K562 (cell line): Measurements from ENCODE around the gene KLHL18. TPM values are rescaled to one million over a fixed set of nuclear protein-coding genes. Genes with fewer than 3 reads are reported as not detected.

ENCODE experiments used
- CBX1 ChIP-seq: sonication (generic); IDR thresholded peaks from 2 replicates; pipeline ENCODE4 v1.6.1; 2016; ENCODE audit warnings: antibody characterized with exemption, low read depth, mild to moderate bottlenecking
- ETV1 ChIP-seq: fragments of 450-650 bp; conservative IDR thresholded peaks from 2 replicates; pipeline ENCODE4 v1.6.1; 2016; ENCODE audit warnings: missing genetic modification characterization, control low read depth, low read depth, missing compliant biosample characterization
- ILK ChIP-seq: fragments of 450-650 bp; IDR thresholded peaks from 2 replicates; pipeline ENCODE4 v1.6.1; 2016; ENCODE audit warnings: missing genetic modification characterization, low read depth, mild to moderate bottlenecking, missing compliant biosample characterization, moderate library complexity, borderline replicate concordance
- L3MBTL2 ChIP-seq: fragments of 450-650 bp; IDR thresholded peaks from 2 replicates; pipeline ENCODE4 v1.6.1; 2016; ENCODE audit warnings: mild to moderate bottlenecking, moderate library complexity
- NCOR1 ChIP-seq: fragments of 450-650 bp; IDR thresholded peaks from 2 replicates; pipeline ENCODE4 v1.6.1; 2016; ENCODE audit warnings: mild to moderate bottlenecking, moderate library complexity
- SETDB1 ChIP-seq: IDR thresholded peaks from one replicate; pipeline ENCODE4 v1.6.1; 2012; ENCODE audit warnings: low read length, control low read depth, inconsistent platforms
- SMARCE1 ChIP-seq: fragments of 450-650 bp; IDR thresholded peaks from 2 replicates; pipeline ENCODE4 v1.7.1; 2016; ENCODE audit warnings: mild to moderate bottlenecking
- SRSF3 ChIP-seq: fragments of 200-400 bp; formaldehyde crosslinking; IDR thresholded peaks from 2 replicates; pipeline ENCODE4 v1.6.1; 2016; ENCODE audit warnings: mild to moderate bottlenecking, low read length, moderate library complexity; ENCODE audit not compliant: insufficient read depth
- TGIF2 ChIP-seq: sonication (generic); formaldehyde crosslinking; IDR thresholded peaks from 2 replicates; pipeline ENCODE4 v1.8.1; 2022; ENCODE audit warnings: mild to moderate bottlenecking, missing genetic modification reagents, moderate library complexity
- TRIM28 ChIP-seq: fragments of 450-650 bp; IDR thresholded peaks from 2 replicates; pipeline ENCODE4 v1.6.1; 2017
- YBX1 ChIP-seq: fragments of 450-650 bp; IDR thresholded peaks from 2 replicates; pipeline ENCODE4 v1.7.1; 2016; ENCODE audit warnings: mild to moderate bottlenecking
- polyA plus RNA-seq, 8 experiments: library from polyadenylated mRNA; depleted of rRNA in 4 of 8; stranded (reverse) in 5 of 8; unstranded in 3 of 8; fragments of >200 nt; fragmentation: Nextera tagmentation in 2 of 8; fragmentation: Illumina TruSeq in 1 of 8; extraction: Ambion mirVana in 2 of 8; extraction: Trizol in 1 of 8; gene quantifications; 2 replicates each; pipeline versions ENCODE4 v1.2.1 to v1.2.3, GENCODE V29; 2011 to 2014; ENCODE audit warnings: inconsistent platforms in 1 of 8, missing spikeins in 1 of 8
- total RNA-seq, 7 experiments: library from RNA; depleted of rRNA in 6 of 7; stranded (reverse); fragments of >200 nt in 6 of 7; fragmentation: Illumina TruSeq in 2 of 7; extraction: Trizol in 2 of 7; gene quantifications; 2 replicates each; pipeline versions ENCODE4 v1.2.1 to v1.2.3, GENCODE V29; 2011 to 2021; ENCODE audit warnings: low replicate concordance in 1 of 7
- TF ChIP-seq, protein P1 (sequence below): IDR thresholded peaks from 3 replicates; pipeline ENCODE4 v1.6.1; 2011; ENCODE audit warnings: borderline replicate concordance, mild to moderate bottlenecking, moderate library complexity; ENCODE audit not compliant: insufficient read length; ENCODE audit errors: extremely low read depth
- TF ChIP-seq, protein P2 (sequence below): fragments of 450-650 bp; IDR thresholded peaks from 2 replicates; pipeline ENCODE4 v1.6.1; 2016
- TF ChIP-seq, protein P3 (sequence below): fragments of 450-650 bp; formaldehyde crosslinking; IDR thresholded peaks from 2 replicates; pipeline ENCODE4 v1.4.0; 2020; ENCODE audit warnings: mild to moderate bottlenecking, moderate library complexity
- TF ChIP-seq, protein P4 (sequence below): sonication (generic); formaldehyde crosslinking; IDR thresholded peaks from 2 replicates; pipeline ENCODE4 v1.8.1; 2023; ENCODE audit warnings: mild to moderate bottlenecking, missing genetic modification reagents
- TF ChIP-seq, protein P5 (sequence below): fragments of 250-450 bp; sonication (Bioruptor Pico); IDR thresholded peaks from 2 replicates; pipeline ENCODE4 v1.5.0; 2020; ENCODE audit warnings: mild to moderate bottlenecking, borderline replicate concordance
- TF ChIP-seq, protein P6 (sequence below): sonication (generic); formaldehyde crosslinking; IDR thresholded peaks from 2 replicates; pipeline ENCODE4 v1.8.1; 2023; ENCODE audit warnings: mild to moderate bottlenecking, missing genetic modification reagents, moderate library complexity

The KLHL18 gene
- total and polyA plus RNA-seq, 9 of the 15 experiments (the other 6 are each of a cell fraction or from before 2014, with no cell fraction given): 26.7 to 97.5 (median 48.7) TPM

DNA sequence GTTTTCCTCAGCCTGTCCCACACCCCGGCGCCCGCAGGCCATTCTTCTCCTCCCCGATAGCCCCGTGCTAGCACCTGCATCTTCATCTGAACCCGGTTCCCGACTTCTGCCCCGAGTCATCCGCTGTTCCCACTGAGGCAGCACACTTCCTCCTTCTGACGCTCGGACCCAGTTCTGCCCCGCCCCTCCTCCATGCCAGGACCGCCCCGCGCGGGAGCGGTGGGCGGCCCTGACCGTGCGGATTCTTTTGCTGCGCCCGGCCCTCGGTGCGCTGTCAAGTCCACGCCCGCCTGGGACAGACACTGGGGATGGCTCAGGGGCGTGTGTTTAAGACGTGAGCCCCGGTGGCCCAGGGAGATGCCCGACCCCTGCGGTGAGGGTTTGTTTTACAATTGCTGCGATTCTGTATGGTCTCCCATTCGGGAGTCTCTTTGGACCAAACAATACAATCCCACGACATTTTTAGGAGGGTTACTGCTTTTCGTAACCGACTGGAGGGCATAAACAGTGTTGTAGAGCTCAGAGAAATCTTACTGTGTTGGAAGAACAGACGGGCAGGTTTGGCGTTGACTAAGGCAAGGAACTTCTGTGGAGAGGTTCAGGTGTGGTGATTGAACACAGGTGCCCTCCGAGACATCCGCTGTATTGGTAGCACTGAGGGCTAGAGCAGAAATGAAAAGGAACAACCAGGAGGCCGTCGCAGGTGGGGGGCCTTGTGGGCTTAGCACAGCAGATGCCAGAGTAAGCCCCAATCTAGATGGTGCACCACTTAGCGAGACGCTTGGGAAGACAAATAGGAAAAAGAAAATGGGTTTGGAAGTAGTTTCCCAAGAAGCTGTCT is 98.8 kb downstream of the KLHL18 start (continued):
- TF ChIP-seq, protein P1, sequence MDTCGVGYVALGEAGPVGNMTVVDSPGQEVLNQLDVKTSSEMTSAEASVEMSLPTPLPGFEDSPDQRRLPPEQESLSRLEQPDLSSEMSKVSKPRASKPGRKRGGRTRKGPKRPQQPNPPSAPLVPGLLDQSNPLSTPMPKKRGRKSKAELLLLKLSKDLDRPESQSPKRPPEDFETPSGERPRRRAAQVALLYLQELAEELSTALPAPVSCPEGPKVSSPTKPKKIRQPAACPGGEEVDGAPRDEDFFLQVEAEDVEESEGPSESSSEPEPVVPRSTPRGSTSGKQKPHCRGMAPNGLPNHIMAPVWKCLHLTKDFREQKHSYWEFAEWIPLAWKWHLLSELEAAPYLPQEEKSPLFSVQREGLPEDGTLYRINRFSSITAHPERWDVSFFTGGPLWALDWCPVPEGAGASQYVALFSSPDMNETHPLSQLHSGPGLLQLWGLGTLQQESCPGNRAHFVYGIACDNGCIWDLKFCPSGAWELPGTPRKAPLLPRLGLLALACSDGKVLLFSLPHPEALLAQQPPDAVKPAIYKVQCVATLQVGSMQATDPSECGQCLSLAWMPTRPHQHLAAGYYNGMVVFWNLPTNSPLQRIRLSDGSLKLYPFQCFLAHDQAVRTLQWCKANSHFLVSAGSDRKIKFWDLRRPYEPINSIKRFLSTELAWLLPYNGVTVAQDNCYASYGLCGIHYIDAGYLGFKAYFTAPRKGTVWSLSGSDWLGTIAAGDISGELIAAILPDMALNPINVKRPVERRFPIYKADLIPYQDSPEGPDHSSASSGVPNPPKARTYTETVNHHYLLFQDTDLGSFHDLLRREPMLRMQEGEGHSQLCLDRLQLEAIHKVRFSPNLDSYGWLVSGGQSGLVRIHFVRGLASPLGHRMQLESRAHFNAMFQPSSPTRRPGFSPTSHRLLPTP: no peak
- TF ChIP-seq, protein P2, sequence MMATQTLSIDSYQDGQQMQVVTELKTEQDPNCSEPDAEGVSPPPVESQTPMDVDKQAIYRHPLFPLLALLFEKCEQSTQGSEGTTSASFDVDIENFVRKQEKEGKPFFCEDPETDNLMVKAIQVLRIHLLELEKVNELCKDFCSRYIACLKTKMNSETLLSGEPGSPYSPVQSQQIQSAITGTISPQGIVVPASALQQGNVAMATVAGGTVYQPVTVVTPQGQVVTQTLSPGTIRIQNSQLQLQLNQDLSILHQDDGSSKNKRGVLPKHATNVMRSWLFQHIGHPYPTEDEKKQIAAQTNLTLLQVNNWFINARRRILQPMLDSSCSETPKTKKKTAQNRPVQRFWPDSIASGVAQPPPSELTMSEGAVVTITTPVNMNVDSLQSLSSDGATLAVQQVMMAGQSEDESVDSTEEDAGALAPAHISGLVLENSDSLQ: peak; percentile 27; the same call in 1 of the 2 replicates
- TF ChIP-seq TRIM28 (0 out of 2 replicates have a peak, but pooled peaks have one; percentile 18), L3MBTL2 (peak; percentile 3; the same call in 1 of the 2 replicates), YBX1 (no peak), ETV1 (tag) (no peak), TGIF2 (CRISPR knock-in tag) (no peak; the same call in 1 of the 2 replicates), ILK (tag) (no peak), SMARCE1 (peak; percentile 50; the same call in 1 of the 2 replicates), SRSF3 (no peak), NCOR1 (no peak), CBX1 (no peak), SETDB1 (no peak)
- TF ChIP-seq, protein P3, sequence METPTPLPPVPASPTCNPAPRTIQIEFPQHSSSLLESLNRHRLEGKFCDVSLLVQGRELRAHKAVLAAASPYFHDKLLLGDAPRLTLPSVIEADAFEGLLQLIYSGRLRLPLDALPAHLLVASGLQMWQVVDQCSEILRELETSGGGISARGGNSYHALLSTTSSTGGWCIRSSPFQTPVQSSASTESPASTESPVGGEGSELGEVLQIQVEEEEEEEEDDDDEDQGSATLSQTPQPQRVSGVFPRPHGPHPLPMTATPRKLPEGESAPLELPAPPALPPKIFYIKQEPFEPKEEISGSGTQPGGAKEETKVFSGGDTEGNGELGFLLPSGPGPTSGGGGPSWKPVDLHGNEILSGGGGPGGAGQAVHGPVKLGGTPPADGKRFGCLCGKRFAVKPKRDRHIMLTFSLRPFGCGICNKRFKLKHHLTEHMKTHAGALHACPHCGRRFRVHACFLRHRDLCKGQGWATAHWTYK (CRISPR knock-in tag): no peak
- TF ChIP-seq, protein P4, sequence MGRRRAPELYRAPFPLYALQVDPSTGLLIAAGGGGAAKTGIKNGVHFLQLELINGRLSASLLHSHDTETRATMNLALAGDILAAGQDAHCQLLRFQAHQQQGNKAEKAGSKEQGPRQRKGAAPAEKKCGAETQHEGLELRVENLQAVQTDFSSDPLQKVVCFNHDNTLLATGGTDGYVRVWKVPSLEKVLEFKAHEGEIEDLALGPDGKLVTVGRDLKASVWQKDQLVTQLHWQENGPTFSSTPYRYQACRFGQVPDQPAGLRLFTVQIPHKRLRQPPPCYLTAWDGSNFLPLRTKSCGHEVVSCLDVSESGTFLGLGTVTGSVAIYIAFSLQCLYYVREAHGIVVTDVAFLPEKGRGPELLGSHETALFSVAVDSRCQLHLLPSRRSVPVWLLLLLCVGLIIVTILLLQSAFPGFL (CRISPR knock-in tag): 0 out of 2 replicates have a peak, but pooled peaks have one; percentile 58
- TF ChIP-seq, protein P5, sequence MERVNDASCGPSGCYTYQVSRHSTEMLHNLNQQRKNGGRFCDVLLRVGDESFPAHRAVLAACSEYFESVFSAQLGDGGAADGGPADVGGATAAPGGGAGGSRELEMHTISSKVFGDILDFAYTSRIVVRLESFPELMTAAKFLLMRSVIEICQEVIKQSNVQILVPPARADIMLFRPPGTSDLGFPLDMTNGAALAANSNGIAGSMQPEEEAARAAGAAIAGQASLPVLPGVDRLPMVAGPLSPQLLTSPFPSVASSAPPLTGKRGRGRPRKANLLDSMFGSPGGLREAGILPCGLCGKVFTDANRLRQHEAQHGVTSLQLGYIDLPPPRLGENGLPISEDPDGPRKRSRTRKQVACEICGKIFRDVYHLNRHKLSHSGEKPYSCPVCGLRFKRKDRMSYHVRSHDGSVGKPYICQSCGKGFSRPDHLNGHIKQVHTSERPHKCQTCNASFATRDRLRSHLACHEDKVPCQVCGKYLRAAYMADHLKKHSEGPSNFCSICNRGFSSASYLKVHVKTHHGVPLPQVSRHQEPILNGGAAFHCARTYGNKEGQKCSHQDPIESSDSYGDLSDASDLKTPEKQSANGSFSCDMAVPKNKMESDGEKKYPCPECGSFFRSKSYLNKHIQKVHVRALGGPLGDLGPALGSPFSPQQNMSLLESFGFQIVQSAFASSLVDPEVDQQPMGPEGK (CRISPR knock-in tag): no peak
- TF ChIP-seq, protein P6, sequence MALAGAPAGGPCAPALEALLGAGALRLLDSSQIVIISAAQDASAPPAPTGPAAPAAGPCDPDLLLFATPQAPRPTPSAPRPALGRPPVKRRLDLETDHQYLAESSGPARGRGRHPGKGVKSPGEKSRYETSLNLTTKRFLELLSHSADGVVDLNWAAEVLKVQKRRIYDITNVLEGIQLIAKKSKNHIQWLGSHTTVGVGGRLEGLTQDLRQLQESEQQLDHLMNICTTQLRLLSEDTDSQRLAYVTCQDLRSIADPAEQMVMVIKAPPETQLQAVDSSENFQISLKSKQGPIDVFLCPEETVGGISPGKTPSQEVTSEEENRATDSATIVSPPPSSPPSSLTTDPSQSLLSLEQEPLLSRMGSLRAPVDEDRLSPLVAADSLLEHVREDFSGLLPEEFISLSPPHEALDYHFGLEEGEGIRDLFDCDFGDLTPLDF (CRISPR knock-in tag): no peak
